ENCODE data around the gene RICTOR.

The RICTOR gene

DNA sequence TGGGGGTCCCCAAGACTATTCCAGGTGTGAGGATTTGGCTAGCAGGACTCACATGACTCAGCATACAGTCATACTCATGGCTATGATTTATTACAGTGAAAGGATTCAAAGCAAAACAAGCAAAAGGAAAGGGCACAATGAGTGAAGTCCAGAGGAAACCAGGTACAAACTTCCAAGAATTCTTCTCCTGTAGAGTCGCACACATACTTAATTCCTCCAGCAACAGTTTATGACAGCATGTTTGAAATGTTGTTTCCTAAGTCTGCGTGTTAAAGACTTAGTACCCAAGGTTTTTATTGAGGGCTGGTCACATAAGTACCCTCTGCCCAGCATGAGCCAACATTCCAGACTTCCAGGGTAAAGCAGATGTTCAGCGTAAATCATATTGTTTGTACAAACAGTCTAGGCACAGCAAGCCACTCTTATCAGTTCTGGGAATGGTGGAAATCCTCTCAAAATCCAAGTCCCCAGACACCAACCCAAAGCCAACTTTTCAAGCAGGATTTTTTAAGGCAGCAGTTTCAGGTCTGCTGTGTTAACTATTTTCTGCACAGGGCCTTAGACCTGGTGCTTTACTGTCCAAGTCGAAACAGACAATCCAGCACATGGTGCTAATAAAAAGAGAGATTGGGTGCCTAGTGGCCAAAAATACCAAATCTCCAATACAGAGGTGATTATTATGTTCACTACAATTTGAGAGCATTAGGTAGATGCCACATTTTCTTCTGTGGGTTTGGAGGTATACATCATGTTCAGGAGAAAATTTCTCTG is 18.6 kb upstream of the RICTOR start:
- no peak for DNase-seq

GRCh38 chr5:39091940-39092580 is 17.9 kb upstream of the RICTOR start:
- no peak for DNase-seq

DNA sequence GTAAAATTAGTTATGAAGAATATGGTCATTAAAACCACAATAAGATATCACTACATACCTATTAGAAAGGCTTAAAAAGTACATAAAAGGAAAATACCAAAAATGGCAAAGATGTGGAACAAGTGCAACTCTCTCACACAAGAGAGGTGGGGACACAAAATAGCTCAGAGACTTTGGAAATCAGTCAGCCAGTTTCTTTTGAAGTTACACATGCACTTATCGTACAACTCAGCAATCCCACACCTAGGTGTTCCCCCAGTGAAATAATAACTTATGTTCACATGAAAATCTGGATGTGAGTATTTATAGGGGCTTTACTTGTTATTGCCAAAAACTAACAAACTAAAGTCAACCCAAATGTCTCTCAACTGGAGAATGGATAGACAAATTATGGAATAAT is 9.8 kb upstream of the RICTOR start:
- no peak for DNase-seq

GRCh38 chr5:39082995-39083394 is 8.8 kb upstream of the RICTOR start:
- no peak for DNase-seq

- no peak for DNase-seq
These were observed 6.5 kb upstream of the RICTOR start for GRCh38 chr5:39080597-39081204.

DNA sequence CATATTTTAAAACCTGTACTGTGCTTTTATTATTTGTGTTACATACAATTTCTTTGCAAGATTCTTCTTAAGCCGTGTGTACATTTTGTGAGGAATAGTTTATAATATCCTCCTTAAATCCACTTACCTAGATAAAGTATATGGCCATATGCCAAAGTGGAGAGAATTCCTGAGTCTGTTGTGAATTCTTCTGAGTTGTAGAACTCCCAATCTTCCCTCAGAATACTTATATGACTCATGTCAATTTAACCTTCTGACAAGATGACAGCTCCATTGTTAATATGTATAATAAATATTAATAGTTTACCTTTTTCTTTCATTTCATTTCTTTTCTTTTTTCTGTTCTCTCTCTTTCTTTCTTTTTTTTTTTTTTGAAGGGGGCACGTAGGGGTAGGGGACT is 6.0 kb upstream of the RICTOR start:
- no peak for DNase-seq

DNA sequence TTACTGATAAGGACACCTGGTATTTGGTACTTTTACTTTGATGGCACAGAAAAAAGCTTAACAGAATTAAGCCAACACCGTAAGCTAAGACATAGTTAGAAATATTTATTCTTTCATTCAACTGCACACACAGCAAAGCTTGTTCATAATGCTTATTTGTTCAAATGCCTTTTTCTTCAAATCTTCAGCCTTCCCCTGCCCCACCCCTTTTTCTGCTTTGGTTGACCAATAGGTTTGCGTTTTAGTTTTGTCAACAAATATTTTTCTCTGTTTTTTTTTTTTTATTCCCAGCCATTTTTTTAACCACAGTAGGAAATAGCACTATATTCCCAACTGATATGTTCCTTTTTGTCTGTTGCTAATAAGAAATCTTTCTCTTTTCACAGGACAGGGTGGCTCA is 4.9 kb upstream of the RICTOR start:
- no peak for DNase-seq

- DNase-seq: no peak
These were observed 2.8 kb upstream of the RICTOR start for GRCh38 chr5:39076757-39077728.

DNA sequence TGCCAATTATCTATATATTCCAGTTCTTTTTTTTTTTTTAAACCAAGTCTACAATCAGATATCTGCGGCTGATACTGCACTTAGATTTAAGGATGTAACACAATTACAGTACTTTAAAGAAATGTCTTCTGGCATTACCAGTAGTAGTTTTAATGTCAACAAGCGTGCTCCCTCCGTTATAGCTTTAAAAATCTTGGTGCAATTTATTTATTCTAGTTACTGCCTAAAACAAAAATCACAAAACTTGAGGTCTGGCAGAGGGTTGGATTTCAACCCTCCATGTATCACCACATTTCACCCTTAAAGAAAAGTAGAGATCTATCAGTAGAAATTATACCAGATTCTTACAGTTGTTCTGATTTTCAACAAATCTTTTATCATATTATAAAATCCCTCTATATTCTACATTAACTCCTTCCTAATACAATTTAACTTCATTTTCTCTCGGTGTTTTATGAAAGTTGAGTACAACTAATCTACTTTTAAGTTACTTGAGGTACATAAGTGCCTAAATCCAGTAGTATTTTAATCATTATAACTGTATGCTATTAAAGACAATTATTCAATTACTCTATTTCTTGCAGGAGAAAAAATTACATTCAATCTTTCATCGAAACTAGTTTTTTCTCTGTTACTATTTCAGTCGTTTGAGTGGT is 2.0 kb upstream of the RICTOR start:
- no peak for DNase-seq

DNA sequence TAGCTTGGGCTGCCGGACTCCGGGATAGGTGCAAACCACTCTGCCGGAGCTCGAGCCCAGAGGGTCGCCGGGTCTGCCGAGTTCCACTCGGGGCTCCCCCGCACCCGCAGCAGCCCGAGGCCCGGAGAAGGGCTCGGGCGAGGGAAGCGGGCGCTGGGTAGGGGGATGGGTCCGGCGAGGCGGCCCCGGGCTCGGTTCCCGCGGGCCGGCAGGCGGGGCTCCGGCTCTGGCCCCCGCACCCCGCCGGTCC is 507 bp downstream of the RICTOR start:
- DNase-seq: peak in 1 of 2 experiments; percentile 21

DNA sequence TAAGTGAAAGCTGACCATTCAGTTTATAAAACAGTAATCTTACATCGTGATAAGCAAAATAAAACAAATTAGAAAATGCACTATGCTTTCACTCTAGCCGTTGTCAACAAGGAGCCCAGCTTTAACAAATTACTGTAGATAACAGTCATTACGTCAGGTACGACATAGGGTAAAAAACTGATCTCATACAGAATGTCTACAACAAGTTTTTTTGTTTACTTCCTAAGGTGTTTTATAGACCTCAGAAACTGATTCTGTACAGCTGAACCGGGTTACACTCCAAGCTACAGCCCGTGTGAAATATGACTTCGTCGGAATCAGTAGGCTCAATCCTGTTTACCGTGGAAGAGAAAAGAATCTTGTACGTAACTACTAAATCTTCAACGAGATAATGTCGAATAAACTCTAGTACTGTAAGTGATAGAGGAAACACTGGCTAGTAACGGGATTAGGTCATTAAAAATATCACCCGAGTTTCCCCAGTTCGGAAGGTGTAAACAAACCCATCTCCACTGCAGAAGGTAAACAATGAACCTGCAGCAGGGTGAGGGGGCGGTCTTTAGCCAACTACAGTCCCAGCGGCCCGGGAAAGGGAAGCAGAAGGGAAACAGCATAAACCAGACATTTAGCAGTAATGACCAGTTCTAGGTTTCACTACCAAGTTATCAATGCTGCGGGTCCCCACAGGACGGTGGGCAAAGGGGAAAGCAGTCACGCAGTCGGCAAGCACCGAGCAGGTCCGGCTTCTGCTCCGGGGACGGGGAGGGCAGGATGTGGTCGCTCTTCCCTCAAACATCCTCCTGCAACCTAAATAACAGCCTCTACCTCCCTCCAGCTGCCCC is 1.1 kb downstream of the RICTOR start:
- peak; percentile 20 to 22 for DNase-seq

- no peak for DNase-seq
These were observed 6.1 kb downstream of the RICTOR start for GRCh38 chr5:39068099-39068498.

DNA sequence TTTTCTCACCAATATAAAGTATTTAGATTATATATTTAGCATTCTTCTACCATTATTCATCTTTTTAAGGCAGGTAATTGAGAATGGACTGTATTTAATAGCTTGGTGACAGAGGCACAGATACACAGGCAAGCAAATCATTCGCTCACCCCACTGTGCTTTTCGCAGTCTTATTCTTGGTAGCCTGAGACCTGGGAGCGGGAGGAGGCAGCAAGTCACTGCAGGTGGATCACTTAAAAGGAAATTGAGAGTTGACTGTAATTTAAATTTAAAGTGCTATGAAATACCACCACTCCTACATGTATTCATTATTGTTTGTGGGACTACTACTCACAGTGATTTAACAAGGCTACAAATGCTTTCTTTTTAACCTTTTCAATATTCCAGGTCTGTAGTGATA is 9.7 kb downstream of the RICTOR start:
- DNase-seq: no peak

DNA sequence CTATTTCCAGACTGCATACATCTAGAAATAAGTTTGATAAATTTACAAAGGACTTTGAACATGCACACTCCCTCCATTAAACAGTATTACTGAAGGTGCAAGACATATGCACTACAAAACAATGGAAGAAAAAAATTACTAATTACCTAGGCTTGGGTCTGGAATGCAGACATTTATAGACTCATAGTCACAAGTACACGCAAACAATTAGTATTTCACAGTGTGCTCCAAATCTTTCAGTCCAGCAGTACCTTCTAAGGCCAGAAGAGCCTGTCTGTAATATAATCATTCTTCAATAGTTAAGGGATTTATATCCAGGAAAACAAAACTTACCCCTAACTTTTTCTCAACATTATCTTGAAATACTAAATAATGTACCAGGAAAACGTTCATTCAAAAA is 11.2 kb downstream of the RICTOR start:
- no peak for DNase-seq

DNA sequence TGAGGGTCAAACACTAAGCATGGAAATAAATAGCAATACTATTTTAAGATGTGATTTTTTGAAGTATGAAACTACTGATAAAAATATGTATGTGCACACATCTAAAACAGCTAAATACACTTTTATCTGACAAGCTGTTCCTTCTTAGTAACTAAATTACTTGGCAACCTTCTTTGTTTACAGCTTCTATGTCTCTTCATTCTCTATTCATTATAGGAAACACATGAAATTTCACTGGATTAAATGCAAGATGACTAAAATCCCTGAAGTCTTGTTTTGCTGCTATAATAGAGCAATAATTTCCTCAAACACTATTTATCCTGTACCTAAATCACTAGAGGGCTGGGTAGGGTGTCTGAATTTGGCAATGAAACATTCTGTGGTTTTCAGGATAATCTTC is 11.7 kb downstream of the RICTOR start:
- DNase-seq: no peak

DNA sequence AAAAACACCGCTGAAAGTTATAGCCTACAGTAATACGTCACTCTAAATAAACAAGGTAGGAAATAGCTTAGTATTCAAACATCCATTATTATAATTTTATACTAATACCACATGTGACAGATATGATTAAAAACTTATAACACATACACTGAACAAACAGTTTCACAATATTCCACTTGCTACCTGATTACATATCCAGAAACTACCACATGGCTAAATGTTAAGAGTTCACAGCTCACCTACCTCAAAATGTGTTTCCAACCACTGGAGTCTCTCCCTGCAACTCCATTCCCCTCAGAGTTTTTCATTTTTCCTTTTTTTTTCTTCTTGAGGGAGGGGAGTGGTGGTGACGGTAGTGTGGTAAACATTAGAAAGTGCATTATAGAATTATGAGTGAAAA is 12.1 kb downstream of the RICTOR start:
- DNase-seq: no peak

DNA sequence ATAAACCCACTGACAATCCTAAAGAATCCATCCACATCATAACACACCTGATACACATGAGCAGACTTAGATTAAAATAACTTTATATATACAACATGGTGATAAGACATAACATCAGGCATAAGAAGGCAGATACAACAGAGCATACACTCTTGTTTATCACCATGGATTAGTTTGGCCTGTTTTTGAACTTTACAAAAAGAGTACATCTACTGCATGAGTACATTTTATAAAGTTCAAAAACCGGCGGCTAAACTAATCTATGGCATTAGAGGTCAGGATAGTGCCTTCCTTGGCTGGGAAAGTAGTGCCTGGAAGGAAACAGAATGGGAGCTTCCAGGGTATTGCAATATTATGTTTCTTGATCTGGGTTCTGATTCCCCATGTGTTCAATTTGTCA is 15.1 kb downstream of the RICTOR start:
- no peak for DNase-seq

GRCh38 chr5:39058178-39058921 is 15.8 kb downstream of the RICTOR start:
- no peak for DNase-seq

DNA sequence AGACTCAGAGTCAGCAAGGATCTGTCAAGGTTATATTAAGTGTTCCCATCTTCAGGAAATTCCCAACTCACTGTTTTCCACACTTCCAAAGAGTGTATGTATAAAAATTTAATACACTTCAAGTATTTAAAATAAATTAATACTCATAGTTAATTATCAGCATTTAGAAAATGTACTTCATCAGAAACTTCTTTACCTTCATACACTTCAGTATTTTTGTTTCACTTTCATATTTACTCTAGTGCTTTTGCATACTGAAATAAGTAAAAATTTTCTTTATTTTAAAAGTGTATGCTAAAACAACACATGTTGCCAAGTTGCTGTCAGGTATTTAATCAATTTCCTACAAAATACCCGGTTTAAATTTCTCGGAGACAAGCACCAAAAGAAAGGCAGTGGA is 16.5 kb downstream of the RICTOR start:
- DNase-seq: no peak

DNA sequence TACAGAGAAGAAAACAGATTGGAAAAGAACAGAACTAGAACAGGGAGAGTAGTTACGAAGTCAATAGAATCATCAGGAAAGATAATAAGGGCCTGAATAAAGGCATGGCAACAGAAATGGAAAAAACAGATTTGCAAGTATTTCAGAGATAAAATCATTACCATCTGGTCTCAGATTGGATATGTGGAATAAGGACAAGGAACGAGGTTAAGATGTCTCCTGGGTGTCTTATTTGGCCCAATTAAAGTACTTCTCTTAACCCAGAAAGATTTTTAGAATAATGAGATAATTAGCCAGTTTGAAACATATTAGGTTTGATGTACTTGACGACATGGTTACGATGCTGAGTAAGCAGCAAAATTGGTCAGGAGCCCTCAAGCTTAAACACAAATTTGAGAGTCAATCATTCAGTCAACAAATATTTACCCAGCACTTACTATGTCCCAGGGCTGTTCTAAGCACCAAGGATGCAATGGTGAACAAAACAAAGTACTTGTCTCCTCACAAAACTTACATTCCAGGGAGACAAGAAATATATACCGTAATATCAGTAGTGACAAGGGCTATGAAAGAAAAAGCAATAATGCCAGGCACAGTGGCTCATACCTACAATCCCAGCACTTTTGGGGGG is 18.3 kb downstream of the RICTOR start:
- no peak for DNase-seq
